H1 (cell line): Measurements from ENCODE around the gene SOX15. TPM values are rescaled to one million over a fixed set of nuclear protein-coding genes. Genes with fewer than 3 reads are reported as not detected.

Experiments used
- ATF3 ChIP-seq: IDR thresholded peaks from 2 replicates; pipeline ENCODE4 v1.6.1; 2011; ENCODE audit warnings: low read depth, mild to moderate bottlenecking, low read length; ENCODE audit not compliant: insufficient read depth
- BACH1 ChIP-seq: IDR thresholded peaks from 2 replicates; pipeline ENCODE4 v1.6.1; 2012; ENCODE audit warnings: low read length, improper control_type of control experiment
- CHD1 ChIP-seq: IDR thresholded peaks from 2 replicates; pipeline ENCODE4 v1.6.1; 2012; ENCODE audit warnings: low read depth, low read length, improper control_type of control experiment
- CTCF ChIP-seq, 3 experiments: IDR thresholded peaks; 1 replicate in 2 of 3; 2 replicates in 1 of 3; pipeline versions ENCODE4 v1.5.1 to v1.6.1; 2011; ENCODE audit warnings: low read length in 3 of 3, mild to moderate bottlenecking in 3 of 3, inconsistent platforms in 2 of 3, low read depth in 1 of 3, moderate library complexity in 1 of 3; ENCODE audit not compliant: insufficient read depth in 1 of 3; ENCODE audit errors: control extremely low read depth in 1 of 3
- EGR1 ChIP-seq: IDR thresholded peaks from 2 replicates; pipeline ENCODE4 v1.6.1; 2011; ENCODE audit warnings: low read depth, low read length, borderline replicate concordance
- EP300 ChIP-seq, 2 experiments: IDR thresholded peaks; 1 replicate in 1 of 2; 2 replicates in 1 of 2; pipeline ENCODE4 v1.6.1; 2011 to 2012; ENCODE audit warnings: low read depth in 2 of 2, low read length in 2 of 2, mild to moderate bottlenecking in 2 of 2, borderline replicate concordance in 1 of 2, inconsistent platforms in 1 of 2, moderate library complexity in 1 of 2
- EZH2 ChIP-seq: fragments of 200-600 bp; sonication (generic); IDR thresholded peaks from 2 replicates; pipeline ENCODE4 v1.7.1; 2012; ENCODE audit warnings: low read depth, mild to moderate bottlenecking, moderate library complexity, low read length, inconsistent platforms; ENCODE audit not compliant: severe bottlenecking
- HDAC2 ChIP-seq, 2 experiments: fragments of 300-600 bp in 1 of 2; sonication (generic) in 1 of 2; IDR thresholded peaks; 2 replicates each; pipeline ENCODE4 v1.6.1; 2011 to 2012; ENCODE audit warnings: low read depth in 2 of 2, low read length in 2 of 2, mild to moderate bottlenecking in 2 of 2, moderate library complexity in 2 of 2, borderline replicate concordance in 1 of 2, inconsistent platforms in 1 of 2
- PHF8 ChIP-seq: fragments of 200-600 bp; sonication (generic); conservative IDR thresholded peaks from 2 replicates; pipeline ENCODE4 v1.7.1; 2012; ENCODE audit warnings: low read depth, mild to moderate bottlenecking, inconsistent platforms, low read length, moderate library complexity
- RNF2 ChIP-seq: fragments of 200-900, 300-1000 bp; sonication (generic); IDR thresholded peaks from 2 replicates; pipeline ENCODE4 v1.7.1; 2016; ENCODE audit warnings: borderline replicate concordance, low read depth, mild to moderate bottlenecking, antibody characterized with exemption, low read length; ENCODE audit not compliant: poor library complexity, severe bottlenecking; ENCODE audit errors: missing control alignments
- SP1 ChIP-seq: IDR thresholded peaks from 2 replicates; pipeline ENCODE4 v1.6.1; 2011; ENCODE audit warnings: low read depth, low read length
- SUZ12 ChIP-seq: fragments of 200-600 bp; sonication (generic); IDR thresholded peaks from 2 replicates; pipeline ENCODE4 v1.6.1; 2012; ENCODE audit warnings: mild to moderate bottlenecking, inconsistent platforms, low read length, moderate library complexity, mixed read lengths
- TAF1 ChIP-seq: IDR thresholded peaks from 2 replicates; pipeline ENCODE4 v1.6.1; 2011; ENCODE audit warnings: mild to moderate bottlenecking, low read depth, low read length
- TAF7 ChIP-seq: optimal IDR thresholded peaks from 2 replicates; pipeline ENCODE3; 2011; ENCODE audit warnings: low read depth, mild to moderate bottlenecking, inconsistent platforms, low read length, moderate library complexity, borderline replicate concordance
- TEAD4 ChIP-seq: IDR thresholded peaks from 2 replicates; pipeline ENCODE4 v1.6.1; 2012; ENCODE audit warnings: low read depth, low read length, inconsistent platforms, mixed read lengths
- ZNF274 ChIP-seq: IDR thresholded peaks from 2 replicates; pipeline ENCODE4 v1.7.0; 2012; ENCODE audit warnings: low read length, borderline replicate concordance; ENCODE audit errors: extremely low read depth
- polyA plus RNA-seq, 7 experiments: library from polyadenylated mRNA; depleted of rRNA in 3 of 7; stranded (reverse) in 5 of 7; unstranded in 2 of 7; fragments of >200 nt in 5 of 7; fragments of 200-250 nt in 2 of 7; gene quantifications; 1 replicate in 5 of 7; 2 replicates in 1 of 7; 4 replicates in 1 of 7; pipeline versions ENCODE4 v1.2.1 to v1.2.3, GENCODE V29; 2011 to 2013; ENCODE audit warnings: missing spikeins in 2 of 7, mixed read lengths in 2 of 7
- total RNA-seq: library from RNA; stranded (reverse); fragmentation: NEBNext Ultra II Directional; extraction: Animal tissue kit (Norgen Biotek cat#: 25700); gene quantifications from 2 replicates; pipeline ENCODE4 v1.2.1, GENCODE V29; 2021

SOX15 gene
- total and polyA plus RNA-seq, 2 of the 8 experiments (the other 6 are each of a cell fraction or from before 2014, with no cell fraction given): 14.3 to 26.8 TPM

GRCh38 chr17:7561028-7561575, 28.8 kb downstream of the SOX15 start (continued):
- TF ChIP-seq TAF7: peak; percentile 22
- TF ChIP-seq BACH1: peak; percentile 78
- TF ChIP-seq ATF3: no peak
- no peak for TF ChIP-seq CHD1
- no peak for TF ChIP-seq PHF8
- 0 out of 2 replicates have a peak, but pooled peaks have one; percentile 7 for TF ChIP-seq TEAD4
- TF ChIP-seq SUZ12: no peak
- 0 out of 4 replicates have a peak, but pooled peaks of 1 of the 2 experiments have one; percentile 18 for TF ChIP-seq HDAC2 (IDR thresholded peaks at IDR 0.05; ENCODE audit: borderline replicate concordance in 1 of 2, low read depth in 2 of 2, low read length in 2 of 2)
- peak; percentile 86 to 90 (median 87) for TF ChIP-seq CTCF (IDR thresholded peaks at IDR 0.05; ENCODE audit: control extremely low read depth in 1 of 3, insufficient read depth in 1 of 3, low read depth in 1 of 3, low read length in 3 of 3)
- no peak for TF ChIP-seq EP300 (IDR thresholded peaks at IDR 0.05; ENCODE audit: borderline replicate concordance in 1 of 2, low read depth in 2 of 2, low read length in 2 of 2)
- TF ChIP-seq ZNF274: no peak
- no peak for TF ChIP-seq EGR1
- no peak for TF ChIP-seq SP1
- no peak for TF ChIP-seq EZH2
- TF ChIP-seq RNF2: no peak
- 0 out of 2 replicates have a peak, but pooled peaks have one; percentile 18 for TF ChIP-seq TAF1
